Mesenchymal stem cell (in vitro differentiated cells and primary cell): ENCODE measurements around the gene DUSP1.

ENCODE experiments used
- DNase-seq: peaks from one replicate; pipeline ENCODE4 v3.0.0-alpha.2; 2013
- H2AFZ ChIP-seq: one replicate; pipeline ENCODE4 v1.6.1; 2013; ENCODE audit warnings: low read depth, mild to moderate bottlenecking, control low read depth, inconsistent platforms, low read length, moderate library complexity
- H2AK5ac ChIP-seq: 2 replicates; pipeline ENCODE4 v1.6.1; 2013; ENCODE audit warnings: low read length, moderate library complexity, mild to moderate bottlenecking, inconsistent platforms; ENCODE audit not compliant: severe bottlenecking
- H2BK120ac ChIP-seq: one replicate; pipeline ENCODE4 v1.6.1; 2013; ENCODE audit warnings: low read depth, mild to moderate bottlenecking, inconsistent platforms, low read length, moderate library complexity
- H2BK12ac ChIP-seq, 2 experiments: one replicate each; pipeline ENCODE4 v1.6.1; 2013; ENCODE audit warnings: inconsistent platforms in 2 of 2, low read length in 2 of 2, mild to moderate bottlenecking in 2 of 2, moderate library complexity in 2 of 2, control low read depth in 1 of 2
- H2BK15ac ChIP-seq: one replicate; pipeline ENCODE4 v1.6.1; 2013; ENCODE audit warnings: mild to moderate bottlenecking, low read depth, inconsistent platforms; ENCODE audit not compliant: poor library complexity, severe bottlenecking
- H2BK5ac ChIP-seq: 2 replicates; pipeline ENCODE4 v1.6.1; 2013; ENCODE audit warnings: low read depth, mild to moderate bottlenecking, low read length, control low read depth, inconsistent platforms; ENCODE audit not compliant: poor library complexity, severe bottlenecking
- H3K14ac ChIP-seq, 2 experiments: one replicate each; pipeline ENCODE4 v1.6.1; 2013; ENCODE audit warnings: inconsistent platforms in 2 of 2, low read length in 2 of 2, control low read depth in 1 of 2, mild to moderate bottlenecking in 1 of 2, moderate library complexity in 1 of 2
- H3K18ac ChIP-seq, 2 experiments: one replicate each; pipeline ENCODE4 v1.6.1; 2013; ENCODE audit warnings: inconsistent platforms in 2 of 2, low read length in 2 of 2, control low read depth in 1 of 2, low read depth in 1 of 2, mild to moderate bottlenecking in 1 of 2
- H3K23ac ChIP-seq, 2 experiments: one replicate each; pipeline ENCODE4 v1.6.1; 2013; ENCODE audit warnings: inconsistent platforms in 2 of 2, low read length in 2 of 2, mild to moderate bottlenecking in 2 of 2, moderate library complexity in 2 of 2, control low read depth in 1 of 2
- H3K27ac ChIP-seq: 2 replicates; pipeline ENCODE4 v1.5.1; 2013; ENCODE audit warnings: mild to moderate bottlenecking, moderate library complexity, low read length, control low read depth, inconsistent platforms; ENCODE audit not compliant: poor library complexity, severe bottlenecking
- H3K27me3 ChIP-seq, 2 experiments: 2 replicates each; pipeline versions ENCODE4 v1.6.1 to v1.7.0; 2013; ENCODE audit warnings: low read length in 2 of 2, mild to moderate bottlenecking in 2 of 2, moderate library complexity in 2 of 2, control low read depth in 1 of 2, inconsistent platforms in 1 of 2; ENCODE audit not compliant: control insufficient read depth in 1 of 2, insufficient read depth in 1 of 2
- H3K36me3 ChIP-seq, 2 experiments: 2 replicates each; pipeline versions ENCODE4 v1.6.1 to v1.7.0; 2013; ENCODE audit warnings: low read length in 2 of 2, control low read depth in 1 of 2, inconsistent platforms in 1 of 2, low read depth in 1 of 2, mild to moderate bottlenecking in 1 of 2; ENCODE audit not compliant: insufficient read depth in 2 of 2, control insufficient read depth in 1 of 2
- H3K4ac ChIP-seq, 2 experiments: one replicate each; pipeline ENCODE4 v1.6.1; 2013; ENCODE audit warnings: inconsistent platforms in 2 of 2, low read length in 2 of 2, mild to moderate bottlenecking in 2 of 2, moderate library complexity in 2 of 2, control low read depth in 1 of 2, low read depth in 1 of 2
- H3K4me1 ChIP-seq: 2 replicates; pipeline ENCODE4 v1.6.1; 2013; ENCODE audit warnings: low read depth, low read length, control low read depth; ENCODE audit not compliant: control insufficient read depth, insufficient read depth
- H3K4me2 ChIP-seq: 2 replicates; pipeline ENCODE4 v1.6.1; 2013; ENCODE audit warnings: low read length, mild to moderate bottlenecking, inconsistent platforms; ENCODE audit not compliant: poor library complexity, severe bottlenecking
- H3K4me3 ChIP-seq, 2 experiments: 2 replicates each; pipeline versions ENCODE4 v1.5.1 to v1.7.0; 2013; ENCODE audit warnings: low read length in 2 of 2, mild to moderate bottlenecking in 2 of 2, control low read depth in 1 of 2, low read depth in 1 of 2; ENCODE audit not compliant: insufficient read depth in 1 of 2
- H3K79me1 ChIP-seq: replicated peaks from 2 replicates; pipeline ENCODE4 v1.6.1; 2013; ENCODE audit warnings: mild to moderate bottlenecking, control low read depth, low read length, inconsistent platforms; ENCODE audit not compliant: poor library complexity, severe bottlenecking
- H3K9ac ChIP-seq: 2 replicates; pipeline ENCODE4 v1.7.0; 2013; ENCODE audit warnings: mild to moderate bottlenecking, low read length, moderate library complexity
- H3K9me3 ChIP-seq: 2 replicates; pipeline ENCODE4 v1.7.0; 2013; ENCODE audit warnings: mild to moderate bottlenecking, low read length; ENCODE audit not compliant: control insufficient read depth
- H4K8ac ChIP-seq: one replicate; pipeline ENCODE4 v1.6.1; 2013; ENCODE audit warnings: inconsistent platforms, mild to moderate bottlenecking, low read length, moderate library complexity
- H4K91ac ChIP-seq: one replicate; pipeline ENCODE4 v1.6.1; 2013; ENCODE audit warnings: mild to moderate bottlenecking, low read length, inconsistent platforms
- WGBS: methylation state at CpG from one replicate; pipeline ENCODE4 v1.1.7; 2013; ENCODE audit warnings: mixed read lengths; 5-methylcytosine and 5-hydroxymethylcytosine counted together

DUSP1 gene

DNA sequence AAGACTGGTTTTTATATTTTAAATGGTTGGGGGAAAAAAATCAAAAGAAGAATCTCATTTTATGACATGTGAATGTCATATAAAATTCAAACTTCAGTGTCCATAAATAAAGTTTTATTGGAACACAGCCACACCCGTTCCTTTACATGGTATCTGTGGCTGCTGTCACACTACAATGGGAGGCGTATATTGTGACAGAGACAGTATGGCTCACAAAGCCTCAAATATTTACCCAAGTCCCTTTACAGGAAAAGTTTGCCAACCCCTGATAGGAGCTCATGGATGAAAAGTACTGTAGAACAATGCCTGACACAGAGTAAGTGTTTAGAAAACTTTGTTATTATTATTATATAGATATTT, 5.2 kb upstream of the DUSP1 start:
- peak overlapping the region; percentile 93 for H3K9ac ChIP-seq
- no peak overlapping the region for H2BK5ac ChIP-seq
- no peak overlapping the region for H2AFZ ChIP-seq
- H3K4me1 ChIP-seq, result peaks cover 32% of the 10 kb centered on the region
- WGBS, result 94% methylated on average over 2 of the region's 2 CpGs
- no peaks in the 10 kb centered on the region for H3K9me3 ChIP-seq
- H3K14ac ChIP-seq, result no peak overlapping the region
- H3K4ac ChIP-seq, result no peak overlapping the region
- H2BK12ac ChIP-seq, result no peak overlapping the region
- H3K18ac ChIP-seq, result peak overlapping the region in 1 of 2 experiments; percentile 61
- no peak overlapping the region for H4K8ac ChIP-seq
- no peaks in the 10 kb centered on the region for H3K36me3 ChIP-seq
- H4K91ac ChIP-seq, result no peak overlapping the region
- H2AK5ac ChIP-seq, result peak overlapping the region; percentile 42
- H3K27ac ChIP-seq, result no peak overlapping the region
- H3K79me1 ChIP-seq, result no peaks in the 10 kb centered on the region
- no peak overlapping the region for H2BK120ac ChIP-seq
- H3K27me3 ChIP-seq, result no peaks in the 10 kb centered on the region
- no peak for DNase-seq
- H3K4me2 ChIP-seq, result no peak overlapping the region
- H3K23ac ChIP-seq, result no peak overlapping the region
- H2BK15ac ChIP-seq, result no peak overlapping the region
- no peak overlapping the region for H3K4me3 ChIP-seq

DNA sequence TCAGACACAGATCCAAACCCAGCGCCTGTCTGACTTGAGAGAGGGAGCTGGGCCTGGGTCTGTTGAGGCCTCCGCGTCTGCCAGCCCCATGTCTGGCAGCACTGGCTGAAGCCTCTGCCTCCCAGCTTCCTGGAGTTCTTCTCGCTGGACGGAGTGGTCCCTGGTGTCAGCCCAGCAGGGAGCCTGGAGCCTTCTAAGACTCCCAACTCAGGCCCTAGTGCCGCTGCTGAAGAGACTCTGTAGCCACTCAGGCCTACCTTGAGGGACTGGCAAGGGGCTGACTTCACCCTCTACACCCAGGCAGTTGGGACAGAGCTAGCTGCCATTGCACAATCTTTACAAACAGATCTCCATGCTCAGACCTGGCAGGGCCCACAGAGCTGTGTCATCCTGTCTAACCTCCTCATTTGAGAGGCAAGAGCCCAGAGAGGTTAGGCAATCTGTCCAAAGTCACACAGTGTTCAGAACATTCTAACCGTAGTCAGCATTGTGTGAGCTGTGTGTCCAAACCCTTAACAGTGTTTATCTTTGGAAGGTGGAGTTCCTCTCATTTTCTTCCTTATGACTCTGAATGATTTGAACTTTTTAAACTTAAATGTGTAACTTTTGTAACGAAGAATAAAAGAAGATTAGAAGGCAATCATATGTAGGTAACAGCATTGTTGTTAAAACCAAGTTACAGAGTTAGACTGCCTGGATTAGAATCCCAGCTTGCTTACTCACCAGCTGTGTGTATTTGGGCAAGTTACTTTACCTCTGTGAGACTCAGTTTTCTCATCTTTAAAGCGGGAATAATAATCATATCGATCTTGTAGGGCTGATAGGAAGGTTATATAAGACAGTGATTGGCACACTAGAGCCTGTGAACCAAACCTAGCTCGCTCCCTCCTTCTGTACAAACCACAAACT, 4.6 kb upstream of the DUSP1 start:
- Histone ChIP-seq H3K18ac (peak overlapping the region; percentile 75 to 81), H3K79me1 (no peaks in the 10 kb centered on the region), H2BK120ac (peak overlapping the region; percentile 73), H3K27me3 (no peaks in the 10 kb centered on the region), H3K4me1 (peaks cover 32% of the 10 kb centered on the region), H3K9ac (peak overlapping the region; percentile 99), H3K27ac (no peak overlapping the region), H3K36me3 (peaks cover 0 to under 1% of the 10 kb centered on the region in 2 experiments), H2BK5ac (no peak overlapping the region), H3K14ac (no peak overlapping the region), H2BK15ac (peak overlapping the region; percentile 70), H4K91ac (peak overlapping the region; percentile 70), H2AK5ac (peak overlapping the region; percentile 75), H3K4me2 (no peak overlapping the region), H3K4me3 (no peak overlapping the region), H3K23ac (no peak overlapping the region), H3K4ac (peak overlapping the region; percentile 75 to 82), H3K9me3 (no peaks in the 10 kb centered on the region), H2BK12ac (peak overlapping the region; percentile 93 to 95), H2AFZ (no peak overlapping the region), H4K8ac (peak overlapping the region; percentile 43)
- 80% methylated on average over 10 of the region's 11 CpGs for WGBS
- peak; percentile 97 for DNase-seq

GRCh38 chr5:172774561-172775315, 3.7 kb upstream of the DUSP1 start:
- 96% methylated on average over 5 of the region's 7 CpGs for WGBS
- Histone ChIP-seq H3K27ac (no peak overlapping the region), H3K4me3 (no peak overlapping the region), H3K18ac (peak overlapping the region; percentile 83 to 91), H3K4me1 (peaks cover 32% of the 10 kb centered on the region), H3K4ac (peak overlapping the region; percentile 48 to 99), H3K9ac (peak overlapping the region; percentile 99), H3K14ac (no peak overlapping the region), H4K8ac (peak overlapping the region; percentile 43), H2AFZ (no peak overlapping the region), H3K36me3 (peaks cover 3 to 5% of the 10 kb centered on the region in 2 experiments), H2BK15ac (peak overlapping the region; percentile 70), H3K23ac (no peak overlapping the region), H3K9me3 (no peaks in the 10 kb centered on the region), H2AK5ac (peak overlapping the region; percentile 98), H3K27me3 (no peaks in the 10 kb centered on the region), H2BK5ac (peak overlapping the region; percentile 32), H4K91ac (peak overlapping the region; percentile 70), H3K79me1 (no peaks in the 10 kb centered on the region), H2BK12ac (peak overlapping the region; percentile 93 to 95), H2BK120ac (peak overlapping the region; percentile 92), H3K4me2 (no peak overlapping the region)
- DNase-seq, result no peak
